Measurements from ENCODE around the gene BBOX1.

The BBOX1 gene

DNA sequence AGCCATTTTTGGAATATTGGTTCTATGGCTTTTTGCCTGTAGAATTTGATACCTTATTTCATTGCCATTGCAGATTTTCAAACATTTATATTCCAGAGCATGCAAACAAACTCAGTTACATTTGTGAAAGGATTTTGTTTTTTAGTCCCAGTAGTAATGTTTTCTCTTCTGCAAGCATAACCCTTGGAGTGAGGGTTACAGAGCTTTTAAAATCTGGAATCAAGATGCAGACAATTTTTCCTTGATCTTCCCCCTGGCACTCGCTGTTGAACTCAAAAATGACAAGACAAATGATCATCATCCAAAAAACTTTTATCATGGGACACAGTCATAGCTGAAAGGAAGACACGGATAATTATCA lies 20.8 kb downstream of the BBOX1 start:
- H4K20me1 ChIP-seq (ENCODE audit: control insufficient read depth, insufficient read depth, low read depth, low read length) = no peaks in the 10 kb centered on the region
- no peaks in the 10 kb centered on the region for H3K9me3 ChIP-seq (ENCODE audit: control insufficient read depth, insufficient read depth, low read length)
- no peaks in the 10 kb centered on the region for H3K9me2 ChIP-seq (replicated peaks; ENCODE audit: control insufficient read depth, low read length)
- H3K27ac ChIP-seq (ENCODE audit: low read depth, low read length) = no peak overlapping the region
- H3K79me2 ChIP-seq (ENCODE audit: control insufficient read depth, low read length) = no peaks in the 10 kb centered on the region
- TF ChIP-seq, protein P1, sequence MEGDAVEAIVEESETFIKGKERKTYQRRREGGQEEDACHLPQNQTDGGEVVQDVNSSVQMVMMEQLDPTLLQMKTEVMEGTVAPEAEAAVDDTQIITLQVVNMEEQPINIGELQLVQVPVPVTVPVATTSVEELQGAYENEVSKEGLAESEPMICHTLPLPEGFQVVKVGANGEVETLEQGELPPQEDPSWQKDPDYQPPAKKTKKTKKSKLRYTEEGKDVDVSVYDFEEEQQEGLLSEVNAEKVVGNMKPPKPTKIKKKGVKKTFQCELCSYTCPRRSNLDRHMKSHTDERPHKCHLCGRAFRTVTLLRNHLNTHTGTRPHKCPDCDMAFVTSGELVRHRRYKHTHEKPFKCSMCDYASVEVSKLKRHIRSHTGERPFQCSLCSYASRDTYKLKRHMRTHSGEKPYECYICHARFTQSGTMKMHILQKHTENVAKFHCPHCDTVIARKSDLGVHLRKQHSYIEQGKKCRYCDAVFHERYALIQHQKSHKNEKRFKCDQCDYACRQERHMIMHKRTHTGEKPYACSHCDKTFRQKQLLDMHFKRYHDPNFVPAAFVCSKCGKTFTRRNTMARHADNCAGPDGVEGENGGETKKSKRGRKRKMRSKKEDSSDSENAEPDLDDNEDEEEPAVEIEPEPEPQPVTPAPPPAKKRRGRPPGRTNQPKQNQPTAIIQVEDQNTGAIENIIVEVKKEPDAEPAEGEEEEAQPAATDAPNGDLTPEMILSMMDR (IDR thresholded peaks at IDR 0.05; ENCODE audit: low read depth, low read length, poor library complexity, severe bottlenecking) = no peak
- TF ChIP-seq EZH2phosphoT487 (IDR thresholded peaks at IDR 0.05; ENCODE audit: borderline replicate concordance, low read length) = no peak
- H3F3A ChIP-seq (ENCODE audit: control insufficient read depth, insufficient read depth) = no peaks in the 10 kb centered on the region
- H3K4me3 ChIP-seq (ENCODE audit: low read length) = no peak overlapping the region
- no peaks in the 10 kb centered on the region for H3K36me3 ChIP-seq (ENCODE audit: control insufficient read depth, low read length)
- H3K4me1 ChIP-seq (ENCODE audit: control insufficient read depth, low read length) = no peaks in the 10 kb centered on the region
- no peak overlapping the region for H3K4me2 ChIP-seq (ENCODE audit: low read length)
- H3K27me3 ChIP-seq (ENCODE audit: control insufficient read depth, low read length) = no peaks in the 10 kb centered on the region

DNA sequence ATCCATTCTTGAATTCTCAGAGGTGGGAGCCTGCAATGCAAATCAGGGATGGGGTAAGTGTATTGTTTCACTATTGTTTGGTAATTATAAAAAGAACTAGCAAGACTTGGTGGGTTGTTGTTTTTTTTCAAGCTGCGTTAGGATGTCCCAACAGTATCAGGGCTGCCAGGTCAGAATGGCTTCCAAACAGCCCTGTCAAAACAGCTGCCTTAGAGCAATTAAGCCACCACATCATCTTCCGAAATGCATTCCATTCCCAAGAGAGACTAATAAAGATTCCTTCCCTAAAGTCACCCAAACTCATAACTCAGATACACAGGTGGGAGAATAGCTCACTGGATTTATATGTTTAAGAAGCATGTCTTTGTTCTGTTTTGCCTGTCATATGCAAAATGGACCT lies 23.5 kb downstream of the BBOX1 start:
- no peaks in the 10 kb centered on the region for H3K36me3 ChIP-seq (ENCODE audit: control insufficient read depth, low read length)
- H3K79me2 ChIP-seq (ENCODE audit: control insufficient read depth, low read length) = no peaks in the 10 kb centered on the region
- H3K27ac ChIP-seq (ENCODE audit: low read depth, low read length) = no peak overlapping the region
- H3K4me2 ChIP-seq (ENCODE audit: low read length) = no peak overlapping the region
- no peaks in the 10 kb centered on the region for H3K4me1 ChIP-seq (ENCODE audit: control insufficient read depth, low read length)
- H3K27me3 ChIP-seq (ENCODE audit: control insufficient read depth, low read length) = no peaks in the 10 kb centered on the region
- no peaks in the 10 kb centered on the region for H4K20me1 ChIP-seq (ENCODE audit: control insufficient read depth, insufficient read depth, low read depth, low read length)
- H3F3A ChIP-seq (ENCODE audit: control insufficient read depth, insufficient read depth) = no peaks in the 10 kb centered on the region
- TF ChIP-seq, protein P1 (IDR thresholded peaks at IDR 0.05; ENCODE audit: low read depth, low read length, poor library complexity, severe bottlenecking) = no peak
- TF ChIP-seq EZH2phosphoT487 (IDR thresholded peaks at IDR 0.05; ENCODE audit: borderline replicate concordance, low read length) = no peak
- H3K4me3 ChIP-seq (ENCODE audit: low read length) = no peak overlapping the region
- no peaks in the 10 kb centered on the region for H3K9me2 ChIP-seq (replicated peaks; ENCODE audit: control insufficient read depth, low read length)
- no peaks in the 10 kb centered on the region for H3K9me3 ChIP-seq (ENCODE audit: control insufficient read depth, insufficient read depth, low read length)

GRCh38 chr11:27075192-27075591 lies 34.6 kb downstream of the BBOX1 start:
- Histone ChIP-seq H4K20me1 (ENCODE audit: control insufficient read depth, insufficient read depth, low read depth, low read length) (no peaks in the 10 kb centered on the region), H3K27ac (ENCODE audit: low read depth, low read length) (no peak overlapping the region), H3K4me2 (ENCODE audit: low read length) (no peak overlapping the region), H3F3A (ENCODE audit: control insufficient read depth, insufficient read depth) (no peaks in the 10 kb centered on the region), H3K4me1 (ENCODE audit: control insufficient read depth, low read length) (no peaks in the 10 kb centered on the region), H3K4me3 (ENCODE audit: low read length) (no peak overlapping the region), H3K79me2 (ENCODE audit: control insufficient read depth, low read length) (no peaks in the 10 kb centered on the region), H3K27me3 (ENCODE audit: control insufficient read depth, low read length) (no peaks in the 10 kb centered on the region), H3K9me2 (replicated peaks; ENCODE audit: control insufficient read depth, low read length) (no peaks in the 10 kb centered on the region), H3K9me3 (ENCODE audit: control insufficient read depth, insufficient read depth, low read length) (no peaks in the 10 kb centered on the region), H3K36me3 (ENCODE audit: control insufficient read depth, low read length) (no peaks in the 10 kb centered on the region)
- TF ChIP-seq, protein P1 (IDR thresholded peaks at IDR 0.05; ENCODE audit: low read depth, low read length, poor library complexity, severe bottlenecking) = no peak
- TF ChIP-seq EZH2phosphoT487 (IDR thresholded peaks at IDR 0.05; ENCODE audit: borderline replicate concordance, low read length) = no peak

- Histone ChIP-seq H3K79me2 (ENCODE audit: control insufficient read depth, low read length) (no peaks in the 10 kb centered on the region), H3K4me3 (ENCODE audit: low read length) (no peak overlapping the region), H3F3A (ENCODE audit: control insufficient read depth, insufficient read depth) (no peaks in the 10 kb centered on the region), H3K9me2 (replicated peaks; ENCODE audit: control insufficient read depth, low read length) (no peaks in the 10 kb centered on the region), H3K4me1 (ENCODE audit: control insufficient read depth, low read length) (no peaks in the 10 kb centered on the region), H4K20me1 (ENCODE audit: control insufficient read depth, insufficient read depth, low read depth, low read length) (no peaks in the 10 kb centered on the region), H3K27me3 (ENCODE audit: control insufficient read depth, low read length) (no peaks in the 10 kb centered on the region), H3K27ac (ENCODE audit: low read depth, low read length) (no peak overlapping the region), H3K4me2 (ENCODE audit: low read length) (no peak overlapping the region), H3K36me3 (ENCODE audit: control insufficient read depth, low read length) (no peaks in the 10 kb centered on the region), H3K9me3 (ENCODE audit: control insufficient read depth, insufficient read depth, low read length) (no peaks in the 10 kb centered on the region)
- TF ChIP-seq EZH2phosphoT487 (IDR thresholded peaks at IDR 0.05; ENCODE audit: borderline replicate concordance, low read length) = no peak
- TF ChIP-seq, protein P1 (IDR thresholded peaks at IDR 0.05; ENCODE audit: low read depth, low read length, poor library complexity, severe bottlenecking) = no peak
Measured at GRCh38 chr11:27075655-27076054, 35.0 kb downstream of the BBOX1 start.
